ENCODE measurements around the gene POLR2C. TPM values are rescaled to one million over a fixed set of nuclear protein-coding genes. Genes with fewer than 3 reads are reported as not detected.

Gene POLR2C
- total and polyA plus RNA-seq, 2 of the 13 experiments (the other 11 are each of a cell fraction or from before 2014, with no cell fraction given): 104 to 216 TPM

- TF ChIP-seq ZBTB4 (CRISPR knock-in tag; IDR thresholded peaks at IDR 0.05; ENCODE audit: borderline replicate concordance): peak; percentile 76; the same call in 1 of the 2 replicates
- no peak for TF ChIP-seq SMAD3 (CRISPR knock-in tag; IDR thresholded peaks at IDR 0.05)
- peak; percentile 70 for TF ChIP-seq ZNF317 (CRISPR knock-in tag; IDR thresholded peaks at IDR 0.05)
- no peak for TF ChIP-seq IRF1 (CRISPR knock-in tag; IDR thresholded peaks at IDR 0.05; ENCODE audit: low read depth)
- TF ChIP-seq KDM3A (CRISPR knock-in tag; IDR thresholded peaks at IDR 0.05; ENCODE audit: low read depth): peak; percentile 58; the same call in 1 of the 2 replicates
- peak; percentile 19; the same call in 1 of the 2 replicates for TF ChIP-seq CTCF (CRISPR knock-in tag; IDR thresholded peaks at IDR 0.05)
- TF ChIP-seq PCBP2 (optimal IDR thresholded peaks at IDR 0.05; ENCODE audit: low read depth, low read length, poor library complexity, severe bottlenecking): no peak
- TF ChIP-seq HIVEP1 (CRISPR knock-in tag; IDR thresholded peaks at IDR 0.05): peak; percentile 77; the same call in 1 of the 2 replicates
- TF ChIP-seq PBX2 (CRISPR knock-in tag; IDR thresholded peaks at IDR 0.05): no peak
- TF ChIP-seq ZBTB20 (CRISPR knock-in tag; IDR thresholded peaks at IDR 0.05; ENCODE audit: borderline replicate concordance, low read depth): peak; percentile 21; the same call in 1 of the 2 replicates
- peak; percentile 75 for TF ChIP-seq ZNF772 (CRISPR knock-in tag; IDR thresholded peaks at IDR 0.05)
- no peak for TF ChIP-seq ZNF496 (CRISPR knock-in tag; IDR thresholded peaks at IDR 0.05; ENCODE audit: insufficient replicate concordance)
- TF ChIP-seq ZNF337 (CRISPR knock-in tag; IDR thresholded peaks at IDR 0.05; ENCODE audit: borderline replicate concordance, low read depth): no peak
- peak; percentile 88 for TF ChIP-seq ZNF605 (CRISPR knock-in tag; IDR thresholded peaks at IDR 0.05)
- TF ChIP-seq AGO2 (optimal IDR thresholded peaks at IDR 0.05; ENCODE audit: low read depth, low read length): no peak
- TF ChIP-seq MXD4 (CRISPR knock-in tag; IDR thresholded peaks at IDR 0.05): peak; percentile 60; the same call in 1 of the 2 replicates
- peak; percentile 75; the same call in 1 of the 2 replicates for TF ChIP-seq MAZ (IDR thresholded peaks at IDR 0.05; ENCODE audit: borderline replicate concordance, low read depth, low read length)
- peak; percentile 64; the same call in 1 of the 2 replicates for TF ChIP-seq MAZ (CRISPR knock-in tag; IDR thresholded peaks at IDR 0.05; ENCODE audit: low read depth)
- TF ChIP-seq HDAC1 (CRISPR knock-in tag; IDR thresholded peaks at IDR 0.05): peak; percentile 91
- no peak for TF ChIP-seq ZBTB14 (CRISPR knock-in tag; IDR thresholded peaks at IDR 0.05)
- no peak for TF ChIP-seq CHCHD3 (CRISPR knock-in tag; IDR thresholded peaks at IDR 0.05)
These were observed 17.7 kb downstream of the POLR2C start (continued) for GRCh38 chr16:57479976-57480753.
